ENCODE measurements around the gene RPS15.

Gene RPS15

GRCh38 chr19:1459479-1459878, 21.3 kb downstream of the RPS15 start:
- H3K27me3 ChIP-seq (ENCODE audit: insufficient read depth, low read length, poor library complexity, severe bottlenecking) = no peaks in the 10 kb centered on the region
- no peaks in the 10 kb centered on the region for H3K9me3 ChIP-seq (ENCODE audit: insufficient read depth, low read depth, low read length)
- no peaks in the 10 kb centered on the region for H4K20me1 ChIP-seq (ENCODE audit: insufficient read depth, low read length, poor library complexity, severe bottlenecking)
- no peak for TF ChIP-seq EZH2phosphoT487 (IDR thresholded peaks at IDR 0.05; ENCODE audit: borderline replicate concordance)
- TF ChIP-seq, protein P1, sequence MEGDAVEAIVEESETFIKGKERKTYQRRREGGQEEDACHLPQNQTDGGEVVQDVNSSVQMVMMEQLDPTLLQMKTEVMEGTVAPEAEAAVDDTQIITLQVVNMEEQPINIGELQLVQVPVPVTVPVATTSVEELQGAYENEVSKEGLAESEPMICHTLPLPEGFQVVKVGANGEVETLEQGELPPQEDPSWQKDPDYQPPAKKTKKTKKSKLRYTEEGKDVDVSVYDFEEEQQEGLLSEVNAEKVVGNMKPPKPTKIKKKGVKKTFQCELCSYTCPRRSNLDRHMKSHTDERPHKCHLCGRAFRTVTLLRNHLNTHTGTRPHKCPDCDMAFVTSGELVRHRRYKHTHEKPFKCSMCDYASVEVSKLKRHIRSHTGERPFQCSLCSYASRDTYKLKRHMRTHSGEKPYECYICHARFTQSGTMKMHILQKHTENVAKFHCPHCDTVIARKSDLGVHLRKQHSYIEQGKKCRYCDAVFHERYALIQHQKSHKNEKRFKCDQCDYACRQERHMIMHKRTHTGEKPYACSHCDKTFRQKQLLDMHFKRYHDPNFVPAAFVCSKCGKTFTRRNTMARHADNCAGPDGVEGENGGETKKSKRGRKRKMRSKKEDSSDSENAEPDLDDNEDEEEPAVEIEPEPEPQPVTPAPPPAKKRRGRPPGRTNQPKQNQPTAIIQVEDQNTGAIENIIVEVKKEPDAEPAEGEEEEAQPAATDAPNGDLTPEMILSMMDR (conservative IDR thresholded peaks at IDR 0.05; ENCODE audit: low read length) = no peak
- no peaks in the 10 kb centered on the region for H3K79me2 ChIP-seq (ENCODE audit: insufficient read depth, low read length)
- H3K4me1 ChIP-seq (ENCODE audit: insufficient read depth, low read length, poor library complexity, severe bottlenecking) = peaks cover 8% of the 10 kb centered on the region
- H3F3A ChIP-seq (ENCODE audit: low read depth) = no peaks in the 10 kb centered on the region
- H3K4me2 ChIP-seq (ENCODE audit: low read depth, low read length, poor library complexity, severe bottlenecking) = no peak overlapping the region
- H3K9ac ChIP-seq (ENCODE audit: low read depth, low read length, poor library complexity, severe bottlenecking) = no peak overlapping the region
- no peak overlapping the region for H2AFZ ChIP-seq (ENCODE audit: low read length)
- H3K36me3 ChIP-seq (ENCODE audit: insufficient read depth, low read length) = no peaks in the 10 kb centered on the region
- H3K4me3 ChIP-seq (ENCODE audit: low read length, poor library complexity, severe bottlenecking) = no peak overlapping the region
- no peaks in the 10 kb centered on the region for H3K9me2 ChIP-seq (replicated peaks; ENCODE audit: low read depth, low read length)

- no peak overlapping the region for H3K4me3 ChIP-seq (ENCODE audit: low read length, poor library complexity, severe bottlenecking)
- no peaks in the 10 kb centered on the region for H3K9me3 ChIP-seq (ENCODE audit: insufficient read depth, low read depth, low read length)
- no peaks in the 10 kb centered on the region for H3K36me3 ChIP-seq (ENCODE audit: insufficient read depth, low read length)
- peaks cover 4% of the 10 kb centered on the region for H3K4me1 ChIP-seq (ENCODE audit: insufficient read depth, low read length, poor library complexity, severe bottlenecking)
- H3K79me2 ChIP-seq (ENCODE audit: insufficient read depth, low read length) = no peaks in the 10 kb centered on the region
- TF ChIP-seq, protein P1 (conservative IDR thresholded peaks at IDR 0.05; ENCODE audit: low read length) = no peak
- no peak for TF ChIP-seq EZH2phosphoT487 (IDR thresholded peaks at IDR 0.05; ENCODE audit: borderline replicate concordance)
- H2AFZ ChIP-seq (ENCODE audit: low read length) = no peak overlapping the region
- H3K9me2 ChIP-seq (replicated peaks; ENCODE audit: low read depth, low read length) = no peaks in the 10 kb centered on the region
- no peak overlapping the region for H3K9ac ChIP-seq (ENCODE audit: low read depth, low read length, poor library complexity, severe bottlenecking)
- no peak overlapping the region for H3K4me2 ChIP-seq (ENCODE audit: low read depth, low read length, poor library complexity, severe bottlenecking)
- no peaks in the 10 kb centered on the region for H3F3A ChIP-seq (ENCODE audit: low read depth)
- H3K27me3 ChIP-seq (ENCODE audit: insufficient read depth, low read length, poor library complexity, severe bottlenecking) = no peaks in the 10 kb centered on the region
- no peaks in the 10 kb centered on the region for H4K20me1 ChIP-seq (ENCODE audit: insufficient read depth, low read length, poor library complexity, severe bottlenecking)
These were observed 22.1 kb downstream of the RPS15 start for GRCh38 chr19:1460033-1460995.

DNA sequence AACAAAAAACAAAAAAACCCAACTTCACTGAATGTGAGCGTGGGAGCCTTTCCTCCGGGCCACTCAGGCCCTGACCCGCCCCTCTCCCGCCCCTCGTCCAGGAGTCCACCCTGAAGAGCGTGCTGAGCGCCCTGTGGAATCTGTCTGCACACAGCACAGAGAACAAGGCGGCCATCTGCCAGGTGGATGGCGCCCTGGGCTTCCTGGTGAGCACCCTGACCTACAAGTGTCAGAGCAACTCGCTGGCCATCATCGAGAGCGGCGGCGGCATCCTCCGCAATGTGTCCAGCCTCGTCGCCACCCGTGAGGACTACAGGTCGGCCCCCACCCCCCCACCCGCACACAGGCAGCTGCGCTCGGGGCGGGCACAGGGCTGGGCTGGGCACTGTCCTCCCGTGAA, 23.7 kb downstream of the RPS15 start:
- no peaks in the 10 kb centered on the region for H3F3A ChIP-seq (ENCODE audit: low read depth)
- no peaks in the 10 kb centered on the region for H3K36me3 ChIP-seq (ENCODE audit: insufficient read depth, low read length)
- H3K9ac ChIP-seq (ENCODE audit: low read depth, low read length, poor library complexity, severe bottlenecking) = no peak overlapping the region
- no peaks in the 10 kb centered on the region for H3K9me3 ChIP-seq (ENCODE audit: insufficient read depth, low read depth, low read length)
- H3K4me1 ChIP-seq (ENCODE audit: insufficient read depth, low read length, poor library complexity, severe bottlenecking) = no peaks in the 10 kb centered on the region
- no peaks in the 10 kb centered on the region for H3K27me3 ChIP-seq (ENCODE audit: insufficient read depth, low read length, poor library complexity, severe bottlenecking)
- no peak overlapping the region for H2AFZ ChIP-seq (ENCODE audit: low read length)
- no peaks in the 10 kb centered on the region for H4K20me1 ChIP-seq (ENCODE audit: insufficient read depth, low read length, poor library complexity, severe bottlenecking)
- TF ChIP-seq, protein P1 (conservative IDR thresholded peaks at IDR 0.05; ENCODE audit: low read length) = no peak
- no peak for TF ChIP-seq EZH2phosphoT487 (IDR thresholded peaks at IDR 0.05; ENCODE audit: borderline replicate concordance)
- H3K9me2 ChIP-seq (replicated peaks; ENCODE audit: low read depth, low read length) = no peaks in the 10 kb centered on the region
- H3K4me2 ChIP-seq (ENCODE audit: low read depth, low read length, poor library complexity, severe bottlenecking) = no peak overlapping the region
- H3K79me2 ChIP-seq (ENCODE audit: insufficient read depth, low read length) = no peaks in the 10 kb centered on the region
- H3K4me3 ChIP-seq (ENCODE audit: low read length, poor library complexity, severe bottlenecking) = no peak overlapping the region
